ENCODE measurements around the gene UMODL1. TPM values are rescaled to one million over a fixed set of nuclear protein-coding genes. Genes with fewer than 3 reads are reported as not detected.

UMODL1 gene
- total RNA-seq, 1 experiment from 2014 or later = not detected

GRCh38 chr21:42062236-42063022 lies 8.7 kb upstream of the UMODL1 start:
- H4K20me1 ChIP-seq (ENCODE audit: control insufficient read depth, insufficient read depth, insufficient read length) = no peaks in the 10 kb centered on the region
- Mint-ChIP-seq H3K9me3 (no peaks in the 10 kb centered on the region), H3K27ac (no peak overlapping the region), H3K36me3 (ENCODE audit: insufficient read depth in 1 of 3, low read depth in 3 of 3) (no peaks in the 10 kb centered on the region; a peak in 1 of 7 replicates), H3K27me3 (ENCODE audit: low read depth) (peaks cover 10% of the 10 kb centered on the region), H3K4me1 (peaks cover 43 to 50% of the 10 kb centered on the region in 2 experiments), H3K4me3 (no peak overlapping the region; a peak in 1 of 5 replicates)
- no peak overlapping the region for H3K23ac ChIP-seq (ENCODE audit: insufficient read length, low read depth, low read length)
- H3K27ac ChIP-seq (ENCODE audit: insufficient read length, low read depth, low read length) = no peak overlapping the region
- no peak overlapping the region for H2BK120ac ChIP-seq (ENCODE audit: low read depth, low read length, poor library complexity, severe bottlenecking)
- H2BK20ac ChIP-seq (ENCODE audit: low read depth, low read length, poor library complexity, severe bottlenecking) = no peak overlapping the region
- no peak overlapping the region for H2BK15ac ChIP-seq (ENCODE audit: low read depth, low read length)
- H2BK12ac ChIP-seq (ENCODE audit: insufficient read length, low read depth, low read length) = no peak overlapping the region
- WGBS (ENCODE audit: extremely low coverage, insufficient read length, low lambda C conversion rate) = no CpG with 5 or more reads among the region's 31 CpGs
- H3T11ph ChIP-seq (ENCODE audit: low read length) = no peak overlapping the region
- H3K79me2 ChIP-seq (ENCODE audit: insufficient read depth, low read length) = no peaks in the 10 kb centered on the region
- H3K9me3 ChIP-seq (ENCODE audit: control insufficient read depth, low read depth, low read length) = no peaks in the 10 kb centered on the region
- no peak for TF ChIP-seq CTCF (conservative IDR thresholded peaks at IDR 0.05)
- H3K79me1 ChIP-seq (ENCODE audit: insufficient read depth, low read depth, low read length, poor library complexity, severe bottlenecking) = no peaks in the 10 kb centered on the region
- no peaks in the 10 kb centered on the region for H3K23me2 ChIP-seq (ENCODE audit: insufficient read length, low read depth, low read length, poor library complexity, severe bottlenecking)
- no peak overlapping the region for H3K4ac ChIP-seq (ENCODE audit: low read depth, low read length)
- H3K4me2 ChIP-seq (ENCODE audit: insufficient read depth, insufficient read length, low read length) = no peak overlapping the region
- no peak overlapping the region for H4K5ac ChIP-seq (ENCODE audit: insufficient read length, low read depth, low read length)
- no peak overlapping the region for H2AK5ac ChIP-seq (ENCODE audit: insufficient read length, low read length)
- H3K56ac ChIP-seq (ENCODE audit: insufficient read length, low read depth, low read length) = no peak overlapping the region
- H2AFZ ChIP-seq (ENCODE audit: low read length) = no peak overlapping the region
- no peak overlapping the region for H4K8ac ChIP-seq (replicated peaks; ENCODE audit: insufficient read length, low read depth, low read length)
- DNase-seq = no peak
- no peak overlapping the region for H2BK5ac ChIP-seq (ENCODE audit: insufficient read length, low read length)
- H3K14ac ChIP-seq (ENCODE audit: insufficient read depth, low read length) = no peak overlapping the region
- H3K9ac ChIP-seq (ENCODE audit: extremely low read depth, insufficient read length, low read length) = no peak overlapping the region
- no peak overlapping the region for H3K18ac ChIP-seq (ENCODE audit: insufficient read length, low read depth, low read length)
- H3K27me3 ChIP-seq (ENCODE audit: insufficient read depth, low read length) = no peaks in the 10 kb centered on the region
- no peaks in the 10 kb centered on the region; the same call in 1 of the 2 replicates for H3K4me1 ChIP-seq (ENCODE audit: insufficient read depth, low read length)
- H4K91ac ChIP-seq (ENCODE audit: insufficient read length, low read depth, low read length) = no peak overlapping the region
